NCI-H524 treated with DMSO at 0.1 percent for 48 hours (cell line): ENCODE data around the gene NTRK3.

Experiments used
- DNase-seq: peaks from one replicate; lab custom pipeline; 2025; lab: John Stamatoyannopoulos, UW

NTRK3 gene

GRCh38 chr15:87985451-87985850, 271.1 kb downstream of the NTRK3 start:
- DNase-seq = no peak

- no peak for DNase-seq
These were observed 274.6 kb downstream of the NTRK3 start for GRCh38 chr15:87981969-87982368.

- no peak for DNase-seq
These were observed 278.6 kb downstream of the NTRK3 start for GRCh38 chr15:87977907-87978306.

- no peak for DNase-seq
These were observed 280.0 kb downstream of the NTRK3 start for GRCh38 chr15:87976552-87976951.

- no peak for DNase-seq
These were observed 282.9 kb downstream of the NTRK3 start for GRCh38 chr15:87973501-87974215.

GRCh38 chr15:87971076-87971475, 285.5 kb downstream of the NTRK3 start:
- no peak for DNase-seq

- DNase-seq = no peak
These were observed 288.6 kb downstream of the NTRK3 start for GRCh38 chr15:87967951-87968350.

- no peak for DNase-seq
These were observed 291.2 kb downstream of the NTRK3 start for GRCh38 chr15:87965304-87965703.

GRCh38 chr15:87962428-87962827, 294.1 kb downstream of the NTRK3 start:
- DNase-seq = no peak

- DNase-seq = no peak
These were observed 294.6 kb downstream of the NTRK3 start for GRCh38 chr15:87961851-87962420.

- no peak for DNase-seq
These were observed 296.9 kb downstream of the NTRK3 start for GRCh38 chr15:87959662-87960061.

GRCh38 chr15:87959080-87959479, 297.5 kb downstream of the NTRK3 start:
- no peak for DNase-seq

- no peak for DNase-seq
These were observed 301.1 kb downstream of the NTRK3 start for GRCh38 chr15:87955284-87955909.

GRCh38 chr15:87954793-87955192, 301.7 kb downstream of the NTRK3 start:
- DNase-seq = no peak

- DNase-seq = no peak
These were observed 303.7 kb downstream of the NTRK3 start for GRCh38 chr15:87952736-87953287.

- no peak for DNase-seq
These were observed 306.8 kb downstream of the NTRK3 start for GRCh38 chr15:87949575-87950223.

GRCh38 chr15:87949151-87949574, 307.4 kb downstream of the NTRK3 start:
- no peak for DNase-seq

- DNase-seq = no peak
These were observed 309.0 kb downstream of the NTRK3 start for GRCh38 chr15:87947560-87947959.

- no peak for DNase-seq
These were observed 311.3 kb downstream of the NTRK3 start for GRCh38 chr15:87945246-87945645.

GRCh38 chr15:87944691-87945090, 311.8 kb downstream of the NTRK3 start:
- DNase-seq = no peak

- no peak for DNase-seq
These were observed 312.5 kb downstream of the NTRK3 start for GRCh38 chr15:87944050-87944449.

- no peak for DNase-seq
These were observed 312.9 kb downstream of the NTRK3 start for GRCh38 chr15:87943626-87944025.

GRCh38 chr15:87942316-87942715, 314.2 kb downstream of the NTRK3 start:
- DNase-seq = no peak
